Peyer's patch (tissue), 4 donors: ENCODE data around the gene GPC6. TPM values are rescaled to one million over a fixed set of nuclear protein-coding genes. Genes with fewer than 3 reads are reported as not detected.

Experiments used
- DNase-seq, 3 donors: peaks; one replicate each; pipeline ENCODE4 v3.0.0-alpha.2; 2017 to 2019
- H3K27ac ChIP-seq, 4 donors: fragments of 200-600 bp; sonication (generic); one replicate each; pipeline ENCODE4 v1.5.1; 2016 to 2019
- H3K27me3 ChIP-seq, 2 donors: fragments of 200-600 bp; sonication (generic); one replicate each; pipeline ENCODE4 v1.5.1; 2019
- H3K36me3 ChIP-seq, 3 donors: fragments of 200-600 bp; sonication (generic); one replicate each; pipeline ENCODE4 v1.5.1; 2016 to 2019
- H3K4me1 ChIP-seq, 4 donors: fragments of 200-600 bp; sonication (generic); one replicate each; pipeline ENCODE4 v1.5.1; 2016 to 2019
- H3K4me3 ChIP-seq, 4 donors: fragments of 200-600 bp; sonication (generic); 1 replicate in 3 of 4; 2 replicates in 1 of 4; pipeline ENCODE4 v1.5.1; 2016 to 2019; ENCODE audit warnings: mild to moderate bottlenecking in 1 of 4
- H3K9me3 ChIP-seq, 4 donors: fragments of 200-600 bp; sonication (generic); one replicate each; pipeline ENCODE4 v1.5.1; 2016 to 2019; ENCODE audit warnings: mild to moderate bottlenecking in 1 of 4
- CTCF ChIP-seq, 6 experiments: fragments of 450-650 bp in 4 of 6; fragments of 200-600 bp in 2 of 6; sonication (generic) in 1 of 6; IDR thresholded peaks; one replicate each; pipeline ENCODE4 v1.5.1; 2017 to 2019; ENCODE audit warnings: antibody characterized with exemption in 6 of 6, mild to moderate bottlenecking in 3 of 6, moderate library complexity in 1 of 6
- POLR2A ChIP-seq, 2 donors: fragments of 450-650 bp; IDR thresholded peaks; one replicate each; pipeline ENCODE4 v1.5.1; 2017; ENCODE audit warnings: antibody characterized with exemption in 2 of 2, mild to moderate bottlenecking in 2 of 2, moderate library complexity in 2 of 2
- total RNA-seq, 4 donors: library from RNA; depleted of rRNA; stranded (reverse); fragments of >200 nt; gene quantifications; one replicate each; pipeline ENCODE4 v1.1.0, GENCODE V29; 2016

Gene GPC6
- total RNA-seq, 4 donors from 2014 or later, result 1.6 to 13.2 (median 2.6) TPM

DNA sequence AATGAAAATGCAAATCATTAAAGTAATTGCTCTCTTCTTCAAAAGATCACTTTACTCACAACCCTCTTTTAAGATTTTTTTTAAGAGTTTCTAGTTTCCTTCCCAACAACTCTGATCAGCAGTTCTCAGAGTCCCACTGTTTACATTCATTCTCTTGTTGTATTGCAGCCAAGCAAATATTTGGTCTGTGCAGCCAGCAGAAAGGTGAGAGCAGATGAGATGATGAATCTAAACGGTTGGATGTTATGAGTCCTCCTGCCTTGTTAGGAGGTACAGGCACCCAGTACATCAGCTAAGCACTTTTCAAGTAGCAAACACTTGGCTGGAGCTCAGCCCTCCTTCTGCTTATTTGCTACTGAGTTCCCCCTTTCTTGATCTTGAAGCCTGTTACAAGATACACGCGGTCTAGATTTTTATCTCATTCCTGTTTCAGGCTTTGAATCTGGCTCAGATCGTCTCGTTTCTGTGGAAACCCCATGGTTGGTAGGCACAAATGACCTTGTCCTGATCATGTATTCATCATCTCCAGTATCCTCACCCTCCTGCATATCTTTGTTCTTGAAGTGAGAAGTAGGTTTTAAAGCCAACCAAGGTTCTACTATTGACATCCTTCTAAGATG lies 952.1 kb downstream of the GPC6 start:
- Histone ChIP-seq H3K9me3 (no peaks in the 10 kb centered on the region), H3K27me3 (no peaks in the 10 kb centered on the region), H3K36me3 (no peaks in the 10 kb centered on the region), H3K27ac (no peak overlapping the region), H3K4me3 (no peak overlapping the region), H3K4me1 (no peaks in the 10 kb centered on the region)
- no peak for TF ChIP-seq CTCF (IDR thresholded peaks at IDR 0.05)
- TF ChIP-seq POLR2A (IDR thresholded peaks at IDR 0.05), result no peak
- no peak for DNase-seq

DNA sequence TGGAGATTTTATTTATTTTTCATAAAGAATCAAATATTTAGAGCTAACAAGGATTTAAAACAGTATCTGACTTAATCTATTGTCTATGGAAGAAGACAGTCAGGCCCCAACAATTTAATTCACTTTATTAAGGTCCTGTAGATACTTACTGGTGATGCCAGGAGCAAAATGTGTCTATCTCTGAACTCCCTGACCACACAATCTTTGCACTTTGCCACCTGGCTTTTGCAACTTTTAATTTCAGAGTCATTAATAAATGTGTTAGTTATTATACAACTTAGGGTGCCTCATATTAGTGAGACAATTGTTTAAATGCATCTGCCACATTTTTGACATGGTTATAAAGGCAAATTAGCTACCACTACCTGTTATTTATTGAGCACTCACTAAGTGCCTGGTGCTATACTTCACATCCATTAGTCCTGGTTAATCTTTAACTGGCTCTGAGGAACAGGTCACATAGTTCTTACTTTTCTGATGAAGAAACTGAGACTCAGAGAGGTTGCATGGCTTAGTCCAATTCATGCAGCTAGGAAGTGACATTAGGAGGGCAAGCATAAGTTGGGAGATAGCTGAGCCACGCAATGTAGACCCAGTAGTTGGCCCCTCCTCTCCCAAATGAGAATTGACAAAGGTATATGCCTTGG lies 955.0 kb downstream of the GPC6 start:
- H3K4me3 ChIP-seq, result no peak overlapping the region
- no peaks in the 10 kb centered on the region for H3K27me3 ChIP-seq
- no peaks in the 10 kb centered on the region for H3K36me3 ChIP-seq
- no peak overlapping the region for H3K27ac ChIP-seq
- no peak for DNase-seq
- H3K9me3 ChIP-seq, result no peaks in the 10 kb centered on the region
- TF ChIP-seq CTCF (IDR thresholded peaks at IDR 0.05) (no peak), POLR2A (IDR thresholded peaks at IDR 0.05) (no peak)
- no peaks in the 10 kb centered on the region for H3K4me1 ChIP-seq

DNA sequence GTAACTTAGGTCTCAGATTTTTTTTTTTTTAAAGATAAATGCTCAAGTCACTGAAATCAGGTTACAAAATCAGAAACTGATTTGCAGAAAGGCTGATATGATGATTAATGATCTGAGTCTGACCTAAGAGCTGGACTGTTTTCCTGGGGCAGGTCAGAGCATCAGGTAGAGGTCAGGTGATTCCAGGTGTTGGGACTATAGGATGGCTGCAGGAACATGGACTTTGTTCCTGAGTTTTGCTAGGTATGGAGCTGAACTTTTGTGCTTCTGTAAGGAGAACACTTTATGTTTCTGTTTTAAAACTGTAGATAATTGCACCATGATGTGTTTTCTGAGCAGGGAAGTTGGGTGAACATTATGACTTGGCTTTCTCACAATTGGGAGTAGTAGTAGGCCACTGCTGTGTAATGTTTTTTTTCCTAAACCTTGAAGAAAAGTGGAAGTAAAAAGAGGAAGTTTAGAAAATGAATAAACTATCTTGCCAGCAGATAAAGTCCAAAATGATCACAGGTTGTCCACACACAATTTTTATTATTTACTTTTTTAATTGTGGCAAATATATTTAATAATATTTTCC lies 955.7 kb downstream of the GPC6 start:
- TF ChIP-seq POLR2A (IDR thresholded peaks at IDR 0.05) (no peak), CTCF (IDR thresholded peaks at IDR 0.05) (no peak)
- H3K4me1 ChIP-seq, result no peaks in the 10 kb centered on the region
- H3K9me3 ChIP-seq, result no peaks in the 10 kb centered on the region
- H3K27ac ChIP-seq, result no peak overlapping the region
- H3K36me3 ChIP-seq, result no peaks in the 10 kb centered on the region
- no peaks in the 10 kb centered on the region for H3K27me3 ChIP-seq
- H3K4me3 ChIP-seq, result no peak overlapping the region
- DNase-seq, result no peak

DNA sequence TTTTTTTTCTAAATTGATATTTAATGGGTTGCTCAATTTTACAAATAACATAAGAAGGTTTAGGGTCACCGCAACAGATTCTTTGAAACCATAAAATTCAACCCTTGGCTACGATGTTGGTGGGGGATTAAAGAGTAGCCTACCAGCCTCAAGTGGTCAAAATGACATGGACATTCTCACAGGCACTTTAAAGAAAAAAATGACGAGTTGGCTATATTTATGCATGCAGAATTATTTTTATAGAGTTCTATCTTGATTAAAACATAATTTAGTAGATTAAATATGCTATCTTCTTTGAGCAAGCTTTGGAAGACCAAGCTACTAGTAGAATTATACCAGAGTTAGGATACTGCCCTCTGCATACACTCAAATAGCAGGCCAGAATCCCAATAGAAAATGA lies 959.9 kb downstream of the GPC6 start:
- no peak for TF ChIP-seq POLR2A (IDR thresholded peaks at IDR 0.05)
- no peak for TF ChIP-seq CTCF (IDR thresholded peaks at IDR 0.05)
- Histone ChIP-seq H3K4me1 (no peaks in the 10 kb centered on the region), H3K36me3 (no peaks in the 10 kb centered on the region), H3K27me3 (no peaks in the 10 kb centered on the region), H3K27ac (no peak overlapping the region), H3K9me3 (no peaks in the 10 kb centered on the region), H3K4me3 (no peak overlapping the region)
- DNase-seq, result no peak

- Histone ChIP-seq H3K27ac (no peak overlapping the region), H3K36me3 (no peaks in the 10 kb centered on the region), H3K9me3 (no peaks in the 10 kb centered on the region), H3K27me3 (no peaks in the 10 kb centered on the region), H3K4me1 (no peaks in the 10 kb centered on the region), H3K4me3 (no peak overlapping the region)
- TF ChIP-seq POLR2A (IDR thresholded peaks at IDR 0.05) (no peak), CTCF (IDR thresholded peaks at IDR 0.05) (no peak)
- DNase-seq, result no peak
These were observed 961.7 kb downstream of the GPC6 start for GRCh38 chr13:94188201-94188854.
